GM19468 (cell line): ENCODE measurements around the gene ZNF263.

Experiments used
- ATAC-seq: cut with Tn5 transposase; IDR thresholded peaks from one replicate; pipeline ENCODE4 v1.9.1; 2021; ENCODE audit warnings: mild to moderate bottlenecking, moderate library complexity, moderate number of reproducible peaks; ENCODE audit not compliant: unreplicated experiment; ENCODE audit errors: extremely low read depth

The ZNF263 gene

GRCh38 chr16:3282730-3283542 lies at the start of gene ZNF263:
ZNF263 (plus strand) TSS chr16:3283491; CDS start chr16:3283819, 328 bp downstream.
- ATAC-seq = peak; percentile 66

DNA sequence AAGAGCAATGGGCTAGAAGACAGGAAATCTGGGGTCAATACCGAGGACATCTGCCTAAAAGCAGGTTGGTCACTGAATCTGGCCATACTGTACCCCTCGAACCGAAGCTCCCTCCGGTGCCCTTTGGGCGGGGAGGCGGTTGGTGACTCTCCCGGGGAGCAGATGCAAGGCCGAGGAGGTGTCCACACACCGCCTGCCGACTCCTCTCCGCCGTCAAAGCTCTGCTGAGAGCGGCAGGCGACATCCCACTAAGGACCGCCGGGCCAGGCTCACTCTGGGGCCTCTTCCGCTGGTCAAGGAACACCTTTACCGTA lies 48.8 kb upstream of the ZNF263 start:
- no peak for ATAC-seq

DNA sequence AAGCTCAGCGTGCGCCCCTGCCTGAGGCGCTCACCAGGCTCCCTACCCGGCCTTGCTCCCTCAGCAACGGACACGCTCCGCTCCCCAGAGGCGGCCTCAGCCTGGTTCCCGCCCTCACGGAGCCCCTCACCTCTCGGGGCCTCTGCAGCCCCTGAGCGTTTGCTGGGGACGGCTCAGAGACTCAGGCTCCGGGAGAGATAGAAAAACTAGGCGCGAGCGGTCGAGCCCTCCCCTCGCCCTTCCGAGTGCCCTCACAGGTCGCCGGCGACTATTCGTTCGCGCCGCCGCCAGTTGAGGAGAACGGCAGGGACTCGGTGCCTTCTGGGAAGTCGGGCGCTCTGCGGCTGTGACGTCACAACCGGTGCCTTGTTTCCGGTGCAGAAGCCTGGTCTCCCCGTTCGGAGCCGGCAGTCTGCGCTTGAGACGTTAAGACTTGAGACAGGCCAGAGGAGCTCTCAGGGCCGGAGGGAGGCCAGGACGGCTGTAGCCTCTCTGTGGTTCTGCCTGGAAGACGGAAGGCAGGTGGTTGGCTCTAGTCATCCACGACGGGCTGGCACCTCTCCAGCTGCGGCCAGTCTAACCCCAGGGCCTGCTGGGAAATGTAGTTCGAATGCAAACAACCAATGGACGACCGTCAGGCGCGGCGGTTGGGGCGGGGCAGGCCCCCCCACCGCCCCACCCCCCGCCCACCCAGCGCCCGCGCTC lies 48.3 kb upstream of the ZNF263 start, which contains the start of gene ZNF200:
Gene ZNF200, minus strand, starts transcription at position 302 of the 705 bp plus-strand sequence. CDS start 1,403 bp downstream, outside the sequence.
- ATAC-seq = peak; percentile 40

- no peak for ATAC-seq
These were observed 47.2 kb upstream of the ZNF263 start for GRCh38 chr16:3235856-3236669.

GRCh38 chr16:3241761-3242160 lies 41.5 kb upstream of the ZNF263 start:
- no peak for ATAC-seq

DNA sequence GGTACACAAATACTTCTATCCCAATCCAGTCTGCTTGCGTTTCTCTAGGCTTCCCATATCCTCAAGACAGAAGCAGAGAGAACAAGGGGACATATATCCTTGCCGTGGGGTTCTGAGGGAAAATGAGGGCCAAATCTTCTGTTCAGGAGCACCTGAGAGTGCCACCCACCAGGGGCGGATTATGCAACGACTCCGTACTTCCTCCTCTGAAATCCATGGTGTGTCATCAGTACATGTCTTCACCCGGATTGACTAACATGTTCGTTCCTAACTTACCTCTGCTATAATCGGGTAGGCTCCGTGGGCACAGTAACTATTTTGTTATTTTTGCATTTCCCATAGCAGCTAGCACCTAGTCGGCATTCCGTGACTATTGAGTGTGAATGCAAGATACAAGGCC lies 40.6 kb upstream of the ZNF263 start:
- no peak for ATAC-seq

- ATAC-seq = no peak
These were observed 39.4 kb upstream of the ZNF263 start for GRCh38 chr16:3243882-3244281.

GRCh38 chr16:3246002-3246401 lies 37.3 kb upstream of the ZNF263 start:
- no peak for ATAC-seq

DNA sequence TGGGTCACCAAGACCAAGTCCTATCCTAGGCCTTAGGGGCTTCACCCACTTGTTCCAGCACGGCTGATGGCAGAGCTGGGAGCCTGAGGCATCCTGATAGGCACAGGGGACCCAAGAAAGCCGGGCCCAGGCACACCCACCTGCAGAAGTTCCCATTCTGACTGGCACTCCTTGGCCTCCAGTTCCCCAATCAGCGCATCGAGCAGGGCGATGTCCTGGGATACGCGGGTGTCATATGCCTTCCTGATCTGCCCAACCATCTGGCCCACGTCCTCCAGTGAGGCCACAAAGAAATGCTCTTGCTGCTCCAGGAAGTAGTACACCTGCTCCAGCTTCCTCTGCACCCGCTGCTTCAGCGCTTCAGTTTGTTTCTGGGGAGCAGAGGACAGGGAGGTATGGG lies 36.4 kb upstream of the ZNF263 start:
- ATAC-seq = no peak

DNA sequence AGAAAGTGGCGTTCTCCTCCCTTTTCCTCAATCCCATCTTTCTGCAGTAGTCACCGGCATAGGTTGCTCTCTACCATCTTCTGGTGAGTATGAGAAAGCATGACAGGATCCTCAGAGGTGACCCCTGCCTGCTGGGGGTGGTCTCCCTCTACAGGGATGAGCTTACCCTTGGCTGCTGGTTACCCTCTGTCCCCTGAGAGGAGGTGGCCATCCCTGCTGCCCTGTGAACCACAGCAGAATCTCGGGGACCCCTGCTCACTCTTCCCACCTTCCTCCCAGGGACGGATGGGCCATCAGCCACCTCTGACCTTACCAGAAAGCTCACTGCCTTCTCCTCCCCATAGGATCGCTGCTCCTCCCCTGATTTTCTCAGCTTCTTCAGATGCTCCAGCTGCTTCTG lies 34.7 kb upstream of the ZNF263 start:
- no peak for ATAC-seq

- ATAC-seq = no peak
These were observed 34.3 kb upstream of the ZNF263 start for GRCh38 chr16:3249020-3249419.

DNA sequence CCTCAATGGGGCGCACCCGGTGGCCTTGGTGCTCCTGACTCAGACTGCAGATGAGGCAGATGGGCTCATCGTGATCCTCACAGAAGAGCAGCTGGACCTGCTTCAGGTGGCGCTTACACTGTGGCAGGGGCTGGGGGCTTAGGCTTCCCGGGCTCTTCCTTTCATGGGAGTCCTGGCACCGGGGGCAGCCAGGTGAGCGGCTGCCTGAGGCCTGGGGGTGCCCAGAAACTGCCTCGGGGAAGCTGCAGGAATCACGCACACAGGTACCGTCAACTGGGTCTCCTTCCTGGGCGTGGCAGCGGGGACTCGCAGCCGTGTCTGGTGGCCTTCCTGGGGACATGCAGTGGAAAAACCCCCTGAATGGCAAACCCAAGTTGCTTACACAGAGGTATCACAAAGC lies 33.8 kb upstream of the ZNF263 start:
- no peak for ATAC-seq

DNA sequence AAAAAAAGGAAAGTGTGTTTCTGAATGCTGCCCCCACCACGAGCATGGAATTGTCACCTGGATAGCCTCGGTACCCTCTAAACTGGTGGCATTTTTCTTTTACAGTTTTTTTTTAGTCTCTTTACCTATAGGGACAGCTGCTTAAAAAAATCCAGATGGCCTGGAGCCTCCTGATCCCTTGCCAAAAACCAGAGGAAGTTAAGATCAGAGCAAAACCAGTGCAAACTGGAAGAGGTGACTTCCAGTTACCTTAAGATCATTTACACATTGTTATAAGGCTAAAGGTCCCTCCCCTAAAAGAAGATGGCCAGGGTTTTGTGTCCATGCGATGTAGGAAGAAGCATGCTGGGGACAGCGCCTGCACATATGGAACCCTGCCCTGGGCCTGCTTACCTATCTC lies 30.3 kb upstream of the ZNF263 start:
- no peak for ATAC-seq

DNA sequence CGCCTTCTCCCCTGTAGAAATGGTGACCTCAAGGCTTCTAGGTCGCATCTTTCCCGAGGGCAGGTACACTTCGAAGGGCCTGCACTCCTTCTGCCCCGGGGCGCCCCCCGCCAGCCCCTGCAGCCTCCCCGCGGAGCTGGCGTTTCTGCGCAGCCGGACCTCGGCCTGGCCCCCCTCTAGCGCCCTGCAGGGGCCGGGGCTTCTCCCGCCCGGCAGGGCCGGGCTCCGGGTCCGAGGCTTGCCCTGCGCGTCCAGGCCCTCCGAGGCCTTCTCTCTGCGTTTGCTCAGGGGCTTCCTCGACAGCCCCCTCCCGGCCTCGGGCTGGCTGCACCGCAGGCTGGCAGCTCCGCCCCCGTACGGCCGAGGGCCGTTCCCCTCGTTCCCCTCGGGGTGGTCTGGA lies 29.0 kb upstream of the ZNF263 start:
- ATAC-seq = no peak

GRCh38 chr16:3256146-3256865 lies 27.0 kb upstream of the ZNF263 start, which contains the start of gene MEFV:
MEFV (minus strand) TSS chr16:3256633; CDS start chr16:3256587, 46 bp downstream.
- no peak for ATAC-seq

DNA sequence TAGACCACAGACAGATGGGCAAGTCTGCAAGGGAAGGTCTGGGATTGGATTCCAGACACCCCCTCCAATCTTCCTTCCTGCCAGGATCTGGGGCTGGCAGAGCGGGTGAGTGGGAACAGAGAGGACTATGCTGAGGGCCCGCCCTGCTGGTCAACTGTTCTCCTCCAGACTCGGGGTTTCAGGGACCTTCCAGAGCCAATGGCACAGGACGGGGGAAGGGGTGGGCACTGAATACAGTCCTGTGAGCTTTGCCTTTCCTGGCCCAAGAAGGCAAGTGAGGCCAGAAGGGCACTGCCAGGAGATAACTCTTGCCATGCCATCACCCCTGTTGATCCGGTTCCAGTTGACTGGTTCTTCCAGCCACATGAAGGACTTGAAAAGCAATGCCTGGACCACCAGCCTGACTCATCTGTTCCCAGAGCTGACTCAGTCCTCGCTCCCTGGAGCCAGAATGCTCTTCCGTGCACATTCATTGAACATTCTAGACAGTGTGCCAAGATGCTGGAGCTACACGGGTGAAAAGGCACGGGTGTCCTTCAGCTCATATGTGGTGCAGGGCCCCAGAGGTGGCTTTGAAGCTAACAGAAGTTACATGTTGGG lies 26.3 kb upstream of the ZNF263 start:
- no peak for ATAC-seq

- ATAC-seq = no peak
These were observed 23.5 kb upstream of the ZNF263 start for GRCh38 chr16:3259836-3260235.

GRCh38 chr16:3262517-3262916 lies 20.8 kb upstream of the ZNF263 start:
- no peak for ATAC-seq

GRCh38 chr16:3264137-3265036 lies 18.9 kb upstream of the ZNF263 start:
- peak; percentile 73 for ATAC-seq
